GM12864 (cell line): ENCODE results near the gene LRRC3.

Experiments
- DNase-seq: peaks from one replicate; pipeline ENCODE4 v3.0.0-alpha.2; 2011; ENCODE audit warnings: low read depth
- H3K4me3 ChIP-seq: 2 replicates; pipeline ENCODE4 v1.5.1; 2011; ENCODE audit warnings: mild to moderate bottlenecking, low read depth, low read length, control low read depth
- CTCF ChIP-seq: IDR thresholded peaks from 2 replicates; pipeline ENCODE4 v1.5.1; 2011; ENCODE audit warnings: low read depth, mild to moderate bottlenecking, moderate library complexity, low read length, control low read depth, inconsistent platforms; ENCODE audit errors: missing control alignments

LRRC3 gene

DNA sequence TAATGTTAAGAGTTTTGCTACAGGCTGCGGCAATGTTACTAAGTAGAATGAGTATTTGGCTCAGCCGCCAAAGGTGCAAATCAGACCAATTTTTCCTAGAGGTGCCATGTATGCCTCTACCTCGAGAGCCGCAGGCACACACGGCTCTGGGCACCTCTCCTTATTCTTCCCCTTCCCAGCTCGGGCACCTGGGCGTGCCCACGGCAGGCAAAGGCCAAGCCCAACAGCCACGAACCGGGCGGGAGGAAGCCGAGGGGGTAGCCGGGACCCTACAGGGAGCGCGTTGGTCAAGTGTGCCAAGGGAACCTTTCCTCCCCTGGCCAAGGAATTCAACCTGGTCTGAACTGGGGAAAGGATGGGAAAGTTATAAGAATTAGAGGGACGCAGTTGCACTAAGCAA, 31.0 kb downstream of the LRRC3 start:
- no peak overlapping the region for H3K4me3 ChIP-seq
- no peak for DNase-seq
- TF ChIP-seq CTCF: no peak

DNA sequence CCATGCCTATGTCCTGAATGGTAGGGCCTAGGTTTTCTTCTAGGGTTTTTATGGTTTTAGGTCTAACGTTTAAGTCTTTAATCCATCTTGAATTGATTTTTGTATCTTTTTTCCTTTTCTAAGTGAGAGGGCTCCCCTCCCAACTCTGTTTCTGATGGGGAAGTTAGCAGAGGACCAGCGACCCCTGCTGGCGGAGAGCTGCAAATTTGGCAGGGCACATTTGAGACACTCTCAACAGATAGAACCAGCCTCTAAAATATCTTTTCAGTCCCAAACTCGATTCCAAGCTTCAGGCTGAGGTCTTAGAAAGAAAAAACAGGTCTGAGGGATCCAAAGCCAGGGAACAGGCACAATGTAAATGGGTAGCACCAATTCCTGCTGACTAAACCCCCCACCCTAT, 32.5 kb downstream of the LRRC3 start:
- no peak for DNase-seq
- peak; percentile 60 for TF ChIP-seq CTCF
- H3K4me3 ChIP-seq: no peak overlapping the region

DNA sequence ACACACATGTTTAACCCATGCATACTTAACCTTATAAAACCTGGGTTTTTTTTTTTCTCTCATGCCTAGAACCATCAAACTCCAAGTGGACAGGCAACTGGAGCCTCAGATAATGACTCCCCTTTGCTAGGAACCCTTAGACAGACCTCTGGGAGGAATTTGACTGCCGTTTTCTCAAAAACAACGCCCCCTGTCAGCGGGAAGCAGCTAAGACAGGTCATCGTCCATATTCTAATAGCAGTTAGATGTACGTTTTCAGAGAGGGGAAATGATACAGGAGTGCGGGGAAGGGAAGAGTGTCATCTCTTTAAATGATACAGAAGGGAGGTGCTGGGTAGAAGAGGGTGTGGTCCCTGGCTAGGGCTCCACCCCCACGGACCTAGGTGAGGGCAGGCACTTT, 34.7 kb downstream of the LRRC3 start:
- peak; percentile 23 for TF ChIP-seq CTCF
- no peak for DNase-seq
- no peak overlapping the region for H3K4me3 ChIP-seq

- no peak overlapping the region for H3K4me3 ChIP-seq
- DNase-seq: no peak
- TF ChIP-seq CTCF: no peak
These were observed 35.1 kb downstream of the LRRC3 start for GRCh38 chr21:44490405-44490804.

GRCh38 chr21:44490816-44491215, 35.5 kb downstream of the LRRC3 start:
- no peak for DNase-seq
- TF ChIP-seq CTCF: no peak
- H3K4me3 ChIP-seq: no peak overlapping the region

- no peak overlapping the region for H3K4me3 ChIP-seq
- no peak for TF ChIP-seq CTCF
- DNase-seq: no peak
These were observed 37.5 kb downstream of the LRRC3 start for GRCh38 chr21:44492567-44493385.

GRCh38 chr21:44494418-44494817, 39.1 kb downstream of the LRRC3 start:
- no peak for DNase-seq
- H3K4me3 ChIP-seq: no peak overlapping the region
- no peak for TF ChIP-seq CTCF
